G401.6 (cell line): ENCODE results near the gene GFOD2.
A peak's percentile ranks its signal among the peaks of the same experiment; 100 is the strongest.

Experiments
- FAIRE-seq: peaks from 2 replicates; lab custom pipeline; 2012; peaks lifted over from hg19 to GRCh38; lab: Jason Lieb, UNC

GFOD2 gene

GRCh38 chr16:67669499-67670101 is 49.5 kb downstream of the GFOD2 start:
- FAIRE-seq = no peak

DNA sequence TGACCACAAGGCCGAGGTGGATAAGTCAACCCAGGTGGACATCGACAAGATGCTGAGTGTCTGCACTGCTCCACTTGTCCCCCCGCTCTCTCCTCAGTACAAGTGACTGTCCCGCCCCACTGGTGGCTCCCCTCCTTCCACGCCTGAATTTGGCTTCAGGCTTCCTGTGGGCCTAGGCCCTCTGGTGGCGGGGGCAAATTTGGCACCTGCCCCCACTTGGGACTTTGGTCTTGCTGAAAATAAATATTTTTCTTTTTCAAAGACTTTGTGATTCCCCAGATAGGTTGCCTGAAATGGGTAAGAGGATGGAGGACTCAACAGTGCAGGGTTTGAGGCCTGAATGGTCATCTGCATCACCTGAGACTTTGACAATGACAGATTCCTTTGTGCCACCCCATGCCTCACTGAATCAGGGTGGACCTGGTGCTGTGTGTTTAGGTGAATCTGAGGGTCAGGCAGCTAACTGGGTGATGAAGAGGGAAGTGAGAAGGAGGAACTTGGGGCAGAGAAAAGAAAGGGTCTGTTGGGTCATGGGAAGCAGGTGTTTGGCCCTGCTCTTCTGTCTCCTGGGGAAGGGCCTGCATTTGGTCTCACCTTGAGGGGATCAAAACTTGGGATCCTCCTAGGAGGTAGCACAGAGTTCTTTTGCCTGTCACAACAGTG is 50.5 kb downstream of the GFOD2 start:
- no peak for FAIRE-seq

- no peak for FAIRE-seq
Observed at GRCh38 chr16:67667817-67668494, 51.2 kb downstream of the GFOD2 start.

DNA sequence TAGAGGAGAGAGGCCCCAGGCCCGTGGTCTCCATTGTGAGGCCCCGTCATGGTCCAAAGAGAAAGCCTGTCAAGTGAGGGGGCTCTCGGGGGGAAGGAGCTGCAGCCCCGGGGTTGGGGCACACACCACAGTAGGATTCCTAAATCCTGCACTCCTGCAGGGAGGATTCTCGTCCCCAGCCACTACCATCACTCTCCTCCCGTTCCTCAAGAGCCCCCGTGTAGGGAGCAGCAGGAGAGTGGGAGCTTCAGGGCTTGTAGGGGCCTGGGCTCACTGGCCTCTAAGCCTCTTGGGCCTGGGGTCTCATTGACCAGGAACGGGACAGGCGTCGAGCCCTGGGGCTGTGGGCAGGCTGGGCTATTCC is 51.7 kb downstream of the GFOD2 start:
- no peak for FAIRE-seq

DNA sequence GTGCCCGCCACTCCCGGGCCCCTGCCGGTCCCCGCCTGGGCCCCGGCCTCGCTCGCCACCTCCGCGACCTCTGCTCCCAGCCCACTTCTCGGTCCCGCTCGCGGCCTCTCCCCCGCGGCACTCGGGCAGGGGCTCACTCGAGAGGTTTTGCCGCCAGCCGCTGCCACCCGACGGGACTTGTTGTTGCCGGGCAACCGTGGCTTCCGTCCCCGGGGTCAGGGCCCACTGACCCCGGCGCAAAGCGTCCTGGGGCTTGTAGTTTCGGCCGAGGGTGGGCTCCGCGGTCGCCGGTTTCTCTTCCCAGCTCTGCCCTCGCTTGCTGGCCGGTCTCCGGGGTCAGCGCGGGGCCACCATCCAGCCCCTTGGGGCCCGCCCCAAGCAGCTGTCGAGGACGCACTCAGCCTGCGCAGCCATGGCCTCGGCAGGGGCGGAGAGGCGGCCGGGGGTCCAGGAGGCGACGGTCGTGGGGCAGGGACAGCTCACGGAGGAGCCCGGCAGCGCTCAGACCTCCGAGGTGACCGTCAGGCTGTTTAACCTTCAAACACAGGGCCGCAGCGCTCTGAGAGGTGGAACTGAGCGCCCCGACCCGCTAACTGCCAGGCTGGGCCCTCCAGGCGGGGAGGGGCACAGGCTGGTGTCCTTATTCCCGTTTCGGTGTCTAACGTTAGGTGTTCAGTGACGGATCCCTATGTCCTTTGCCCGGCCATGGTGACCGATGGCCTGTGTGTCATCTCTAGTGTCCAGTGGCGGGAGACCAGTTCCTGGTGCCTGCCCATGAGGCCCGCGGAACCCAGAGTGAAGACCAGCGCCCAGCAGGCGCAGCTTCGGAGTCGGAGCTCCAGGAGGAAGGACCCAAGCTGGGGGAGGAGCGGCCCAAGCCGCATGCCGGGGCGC is 52.3 kb downstream of the GFOD2 start, which contains the start of the genes C16orf86 and ENKD1:
Gene C16orf86, plus strand, starts transcription at position 256 of the 894 bp plus-strand sequence. Its CDS starts 157 bp downstream, at position 413.
Gene ENKD1, minus strand, starts transcription at position 192 of the 894 bp plus-strand sequence. CDS start 308 bp downstream, outside the sequence.
- FAIRE-seq = no peak

GRCh38 chr16:67666032-67666551 is 53.0 kb downstream of the GFOD2 start:
- no peak for FAIRE-seq

DNA sequence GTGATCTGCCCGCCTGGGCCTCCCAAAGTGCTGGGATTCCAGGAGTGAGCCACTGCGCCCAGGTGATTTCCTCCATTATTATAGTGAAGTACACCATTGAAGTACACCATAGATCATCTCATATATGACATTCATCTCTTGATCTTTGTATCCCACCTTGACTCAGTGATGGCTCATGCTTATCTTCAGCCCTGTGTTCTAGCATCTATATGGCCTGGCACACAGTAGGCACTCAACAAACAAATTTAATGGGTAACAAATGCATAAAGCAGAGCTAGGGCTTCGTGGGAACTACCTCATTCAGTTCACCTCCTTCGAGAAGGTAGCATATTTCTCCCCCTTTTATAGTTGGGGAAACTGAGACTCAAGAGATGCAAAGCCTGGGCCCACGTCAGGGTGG is 53.5 kb downstream of the GFOD2 start:
- no peak for FAIRE-seq

GRCh38 chr16:67664871-67665270 is 54.2 kb downstream of the GFOD2 start:
- no peak for FAIRE-seq

DNA sequence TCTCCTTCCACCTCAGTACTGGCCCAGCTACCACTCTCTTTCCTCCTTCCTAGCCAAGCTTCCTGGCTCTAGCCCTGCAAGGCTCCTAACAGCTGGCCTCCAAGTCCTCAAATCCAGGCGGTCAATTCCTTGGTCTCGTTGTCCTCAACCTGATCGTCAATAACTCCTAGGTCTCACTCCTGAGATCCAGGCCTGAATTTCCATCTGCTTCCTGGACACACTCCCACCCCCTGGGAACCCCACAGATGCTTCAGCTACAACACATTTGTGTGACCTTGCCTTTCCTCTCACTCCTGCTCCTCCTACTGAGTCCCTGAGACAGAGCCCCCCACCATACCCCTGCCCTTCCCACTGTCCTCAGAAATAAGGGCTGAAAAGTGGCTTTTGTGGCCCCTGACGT is 54.9 kb downstream of the GFOD2 start:
- no peak for FAIRE-seq

GRCh38 chr16:67663877-67664222 is 55.3 kb downstream of the GFOD2 start:
- no peak for FAIRE-seq

DNA sequence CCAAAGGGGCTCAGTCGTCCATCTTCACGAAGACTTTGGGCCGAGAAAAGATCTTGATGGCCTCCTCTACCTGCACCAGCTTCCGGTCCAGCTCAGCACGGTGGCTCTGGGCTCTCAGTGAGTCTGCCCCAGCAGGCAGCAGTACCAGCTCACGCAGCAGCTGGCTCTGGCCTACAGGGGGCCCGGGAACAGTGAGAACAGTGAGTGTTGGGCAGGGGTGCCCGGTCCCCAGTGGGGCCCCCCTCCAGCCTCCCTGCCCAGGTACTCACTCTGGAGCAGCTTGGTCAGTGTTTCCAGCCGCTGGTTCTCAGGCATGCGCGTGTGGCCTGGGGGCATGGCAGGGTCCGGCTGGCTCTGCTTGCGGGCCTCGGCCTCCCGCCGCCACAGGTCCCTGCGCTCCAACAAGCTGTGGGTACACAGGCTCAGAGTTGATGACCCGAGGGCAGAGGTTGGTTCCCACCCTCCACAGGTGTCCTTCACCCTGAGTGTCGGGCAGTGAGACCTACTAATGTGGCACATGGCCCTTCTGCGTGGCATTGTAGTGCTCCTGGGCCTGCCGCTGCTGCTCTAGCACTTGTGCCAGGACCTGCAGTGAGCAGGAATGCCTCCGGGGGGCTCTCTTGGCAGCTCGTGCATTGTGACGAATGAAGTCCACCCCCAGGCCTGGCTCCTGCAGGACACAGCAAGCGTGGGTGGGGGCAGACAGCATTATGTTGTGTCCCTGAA is 55.8 kb downstream of the GFOD2 start:
- FAIRE-seq = no peak

- FAIRE-seq = no peak
Observed at GRCh38 chr16:67662653-67663010, 56.5 kb downstream of the GFOD2 start.

DNA sequence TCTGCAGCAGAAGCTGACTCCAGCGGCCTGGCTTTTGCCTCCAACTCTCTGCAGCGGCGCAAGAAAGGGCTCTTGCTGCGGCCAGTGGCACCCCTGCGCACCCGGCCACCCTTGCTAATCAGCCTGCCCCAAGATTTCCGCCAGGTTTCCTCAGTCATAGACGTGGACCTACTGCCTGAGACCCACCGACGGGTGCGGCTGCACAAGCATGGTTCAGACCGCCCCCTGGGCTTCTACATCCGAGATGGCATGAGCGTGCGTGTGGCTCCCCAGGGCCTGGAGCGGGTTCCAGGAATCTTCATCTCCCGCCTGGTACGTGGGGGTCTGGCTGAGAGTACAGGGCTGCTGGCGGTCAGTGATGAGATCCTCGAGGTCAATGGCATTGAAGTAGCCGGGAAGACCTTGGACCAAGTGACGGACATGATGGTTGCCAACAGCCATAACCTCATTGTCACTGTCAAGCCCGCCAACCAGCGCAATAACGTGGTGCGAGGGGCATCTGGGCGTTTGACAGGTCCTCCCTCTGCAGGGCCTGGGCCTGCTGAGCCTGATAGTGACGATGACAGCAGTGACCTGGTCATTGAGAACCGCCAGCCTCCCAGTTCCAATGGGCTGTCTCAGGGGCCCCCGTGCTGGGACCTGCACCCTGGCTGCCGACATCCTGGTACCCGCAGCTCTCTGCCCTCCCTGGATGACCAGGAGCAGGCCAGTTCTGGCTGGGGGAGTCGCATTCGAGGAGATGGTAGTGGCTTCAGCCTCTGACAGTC is 57.0 kb downstream of the GFOD2 start:
- no peak for FAIRE-seq

DNA sequence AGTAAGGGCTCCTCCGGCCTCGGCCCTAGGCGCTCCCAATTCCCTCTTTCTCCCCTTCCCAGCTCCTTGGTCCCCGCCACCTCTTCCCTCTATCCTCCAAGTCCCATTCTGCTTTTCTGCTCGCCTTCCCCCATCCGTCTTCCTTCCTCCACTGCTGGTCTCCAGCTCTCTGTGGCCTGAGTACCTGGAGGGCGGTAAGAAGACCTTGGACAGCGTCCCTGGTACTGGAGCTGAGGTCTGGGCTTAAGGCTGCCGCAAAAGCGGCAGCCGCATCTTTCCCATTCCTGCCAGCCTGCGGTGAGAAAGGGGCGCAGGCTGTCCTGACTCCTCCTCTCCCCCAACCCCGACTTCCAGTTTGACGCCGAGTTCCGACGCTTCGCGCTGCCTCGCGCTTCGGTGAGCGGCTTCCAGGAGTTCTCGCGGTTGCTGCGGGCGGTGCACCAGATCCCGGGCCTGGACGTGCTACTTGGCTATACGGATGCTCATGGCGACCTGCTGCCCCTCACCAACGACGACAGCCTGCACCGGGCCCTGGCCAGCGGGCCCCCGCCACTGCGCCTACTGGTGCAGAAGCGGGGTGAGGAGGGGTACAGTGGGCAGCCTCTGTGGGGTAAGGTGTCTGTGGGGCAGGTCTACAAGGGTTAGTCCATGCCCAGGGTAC is 57.9 kb downstream of the GFOD2 start:
- FAIRE-seq = no peak

DNA sequence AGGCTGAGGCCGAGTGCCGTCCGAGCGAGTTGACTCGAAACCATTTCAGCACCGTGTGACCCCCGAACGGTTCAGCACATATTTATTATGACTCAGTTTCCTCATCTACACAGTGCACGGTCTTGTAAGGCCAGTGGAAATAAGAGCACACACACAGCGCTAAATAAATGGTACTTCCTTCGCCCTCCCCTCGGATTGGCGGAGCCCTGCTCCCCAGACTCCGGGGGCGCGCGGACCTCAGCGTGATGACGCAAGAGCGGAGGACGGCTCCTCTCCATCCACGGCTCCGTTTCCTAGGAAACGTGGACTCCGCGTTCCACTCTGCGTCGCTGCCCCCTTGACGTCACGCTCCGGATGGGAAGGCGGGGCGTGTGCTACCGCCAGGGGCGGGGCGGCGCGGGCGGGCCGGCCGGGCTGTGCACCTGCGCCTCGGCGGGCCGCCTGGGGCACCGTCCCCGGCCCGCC is 58.5 kb downstream of the GFOD2 start, which contains the start of gene PARD6A:
Gene PARD6A, plus strand, starts transcription at position 397 of the 465 bp plus-strand sequence. CDS start 79 bp downstream, outside the sequence.
- FAIRE-seq = peak; percentile 85

DNA sequence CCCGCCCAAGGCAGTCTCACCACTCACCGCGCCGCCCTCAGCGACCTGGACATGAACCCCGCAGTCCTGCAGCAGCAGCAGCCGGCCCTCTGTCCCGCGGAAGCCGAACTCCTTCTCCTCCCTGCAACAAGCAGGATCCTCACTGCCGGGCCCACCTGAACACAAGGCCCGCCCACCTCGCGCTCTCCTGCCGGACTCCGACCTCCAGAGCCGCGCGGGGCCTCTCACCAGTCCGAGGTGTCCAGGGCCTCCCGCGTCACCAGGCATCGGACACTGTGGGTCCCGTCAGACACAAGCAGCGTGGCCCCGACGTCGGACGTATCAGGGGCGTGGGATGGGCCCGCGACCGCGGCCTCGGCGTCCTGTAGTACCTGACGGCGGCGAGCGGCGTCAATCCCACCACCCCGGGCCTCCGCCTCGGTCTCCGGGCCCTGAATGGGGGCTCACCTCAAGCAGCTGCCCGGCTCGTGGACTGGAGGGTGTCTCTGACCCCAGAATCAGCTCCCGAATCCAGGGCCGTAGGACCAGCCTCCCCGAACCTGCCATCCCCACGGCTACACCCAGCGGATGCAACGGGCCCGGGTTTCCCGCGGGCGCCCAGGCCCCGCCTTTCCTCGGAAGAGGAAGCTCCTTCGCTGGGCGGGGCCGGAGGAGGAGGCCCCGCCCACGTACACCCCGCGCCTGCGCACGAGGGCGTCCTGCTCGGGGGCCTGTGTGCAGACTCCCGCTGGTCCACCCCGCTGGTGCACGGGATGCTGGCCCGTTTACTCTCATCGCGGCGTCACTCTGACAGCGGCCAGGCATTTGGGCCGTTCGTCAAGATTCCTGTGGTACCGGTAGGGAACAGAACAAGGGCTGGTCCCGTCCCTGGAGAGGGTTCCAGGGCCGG is 59.2 kb downstream of the GFOD2 start, which contains the start of gene ACD:
Gene ACD, minus strand, starts transcription at position 586 of the 889 bp plus-strand sequence. Its CDS starts 40 bp downstream, at position 546.
- peak; percentile 62 for FAIRE-seq

GRCh38 chr16:67658849-67659674 is 60.1 kb downstream of the GFOD2 start:
- FAIRE-seq = no peak
